ENCODE measurements around the gene CEP70. TPM values are rescaled to one million over a fixed set of nuclear protein-coding genes. Genes with fewer than 3 reads are reported as not detected.
A peak's percentile ranks its signal among the peaks of the same experiment; 100 is the strongest.

Gene CEP70
- total RNA-seq, 1 experiment from 2014 or later, result 32.6 TPM

DNA sequence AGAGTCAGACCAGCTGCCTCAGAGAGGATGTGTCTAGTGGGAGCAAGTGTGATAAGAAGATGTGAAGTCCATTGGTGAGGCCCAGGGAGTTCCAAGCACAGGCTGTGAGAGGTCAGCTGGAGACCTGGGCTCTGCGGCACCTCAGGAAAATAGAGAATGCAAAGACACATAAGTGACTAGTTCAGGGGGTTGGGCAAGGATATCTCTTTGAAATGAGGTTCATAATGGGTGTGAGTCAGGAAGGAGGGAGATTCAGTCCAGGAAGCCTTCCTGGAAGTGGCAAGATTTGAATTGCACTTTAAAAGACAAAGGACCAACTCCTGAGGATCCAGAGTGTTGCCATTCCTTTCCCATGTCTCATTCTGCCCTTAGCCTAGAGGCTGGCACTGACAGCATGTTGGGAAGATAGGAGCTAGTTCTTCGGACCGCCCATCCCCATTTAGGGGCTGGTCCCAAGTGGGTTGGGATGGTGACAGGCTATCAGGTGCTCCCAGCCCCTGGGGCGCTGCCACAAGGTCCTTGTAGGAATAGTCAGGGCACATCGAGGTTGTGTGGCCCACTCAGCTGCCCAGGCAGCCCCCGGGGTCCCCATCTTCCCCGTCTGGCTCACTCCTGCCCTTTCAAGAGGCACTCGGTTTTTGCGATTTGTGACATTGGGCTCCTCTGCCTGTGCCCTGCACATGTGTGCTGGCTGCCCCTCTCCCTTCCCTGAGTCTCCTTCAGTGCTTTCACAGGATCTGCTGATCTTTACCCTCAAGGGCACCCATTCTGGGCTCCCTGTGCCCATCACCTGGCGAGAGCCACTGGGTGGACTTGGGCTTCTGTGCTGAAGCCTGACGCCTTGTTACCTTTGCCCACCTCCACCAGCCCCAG, 136.0 kb downstream of the CEP70 start:
- no CpG with 5 or more reads among the region's 11 CpGs for WGBS (ENCODE audit: extremely low coverage, insufficient read length, low lambda C conversion rate)
- H3K9me3 Mint-ChIP-seq, result peaks cover 0 to 8% of the 10 kb centered on the region in 2 experiments; a peak in 1 of 5 replicates
- no peak overlapping the region for H3K9ac ChIP-seq (ENCODE audit: extremely low read depth, insufficient read length, low read length)
- no peak overlapping the region for H3K4me3 Mint-ChIP-seq
- H2BK120ac ChIP-seq (ENCODE audit: low read depth, low read length, poor library complexity, severe bottlenecking), result no peak overlapping the region
- no peak overlapping the region for H2BK15ac ChIP-seq (ENCODE audit: low read depth, low read length)
- no peaks in the 10 kb centered on the region for H3K79me2 ChIP-seq (ENCODE audit: insufficient read depth, low read length)
- peaks cover 13 to 21% (median 18%) of the 10 kb centered on the region in 3 experiments; a peak in 5 of 7 replicates for H3K36me3 Mint-ChIP-seq (ENCODE audit: insufficient read depth in 1 of 3, low read depth in 3 of 3)
- no peak overlapping the region; a peak in 1 of 7 replicates for H3K27ac Mint-ChIP-seq
- H3K27me3 Mint-ChIP-seq (ENCODE audit: low read depth), result no peaks in the 10 kb centered on the region
- peaks cover 3 to 5% of the 10 kb centered on the region in 2 experiments; a peak in 2 of 4 replicates for H3K4me1 Mint-ChIP-seq
- no peak overlapping the region for H4K5ac ChIP-seq (ENCODE audit: insufficient read length, low read depth, low read length)
- peak; percentile 28 for DNase-seq
- no peaks in the 10 kb centered on the region for H3K79me1 ChIP-seq (ENCODE audit: insufficient read depth, low read depth, low read length, poor library complexity, severe bottlenecking)
- H3K27me3 ChIP-seq (ENCODE audit: insufficient read depth, low read length), result no peaks in the 10 kb centered on the region
- no peak overlapping the region for H2AFZ ChIP-seq (ENCODE audit: low read length)
- no peak overlapping the region for H3K14ac ChIP-seq (ENCODE audit: insufficient read depth, low read length)
- no peak overlapping the region for H3T11ph ChIP-seq (ENCODE audit: low read length)
- H2BK20ac ChIP-seq (ENCODE audit: low read depth, low read length, poor library complexity, severe bottlenecking), result no peak overlapping the region
- no peaks in the 10 kb centered on the region for H3K9me3 ChIP-seq (ENCODE audit: control insufficient read depth, low read depth, low read length)
- H3K18ac ChIP-seq (ENCODE audit: insufficient read length, low read depth, low read length), result no peak overlapping the region
- H3K23ac ChIP-seq (ENCODE audit: insufficient read length, low read depth, low read length), result no peak overlapping the region
- H4K8ac ChIP-seq (replicated peaks; ENCODE audit: insufficient read length, low read depth, low read length), result no peak overlapping the region
- no peak overlapping the region for H3K4me2 ChIP-seq (ENCODE audit: insufficient read depth, insufficient read length, low read length)
- H2AK5ac ChIP-seq (ENCODE audit: insufficient read length, low read length), result no peak overlapping the region
- no peaks in the 10 kb centered on the region for H3K4me1 ChIP-seq (ENCODE audit: insufficient read depth, low read length)
- H3K4ac ChIP-seq (ENCODE audit: low read depth, low read length), result no peak overlapping the region
- no peak overlapping the region for H3K27ac ChIP-seq (ENCODE audit: insufficient read length, low read depth, low read length)
- no peaks in the 10 kb centered on the region for H3K23me2 ChIP-seq (ENCODE audit: insufficient read length, low read depth, low read length, poor library complexity, severe bottlenecking)
- H2BK5ac ChIP-seq (ENCODE audit: insufficient read length, low read length), result no peak overlapping the region
- no peak overlapping the region for H3K56ac ChIP-seq (ENCODE audit: insufficient read length, low read depth, low read length)
- H2BK12ac ChIP-seq (ENCODE audit: insufficient read length, low read depth, low read length), result no peak overlapping the region
- TF ChIP-seq, protein P1, sequence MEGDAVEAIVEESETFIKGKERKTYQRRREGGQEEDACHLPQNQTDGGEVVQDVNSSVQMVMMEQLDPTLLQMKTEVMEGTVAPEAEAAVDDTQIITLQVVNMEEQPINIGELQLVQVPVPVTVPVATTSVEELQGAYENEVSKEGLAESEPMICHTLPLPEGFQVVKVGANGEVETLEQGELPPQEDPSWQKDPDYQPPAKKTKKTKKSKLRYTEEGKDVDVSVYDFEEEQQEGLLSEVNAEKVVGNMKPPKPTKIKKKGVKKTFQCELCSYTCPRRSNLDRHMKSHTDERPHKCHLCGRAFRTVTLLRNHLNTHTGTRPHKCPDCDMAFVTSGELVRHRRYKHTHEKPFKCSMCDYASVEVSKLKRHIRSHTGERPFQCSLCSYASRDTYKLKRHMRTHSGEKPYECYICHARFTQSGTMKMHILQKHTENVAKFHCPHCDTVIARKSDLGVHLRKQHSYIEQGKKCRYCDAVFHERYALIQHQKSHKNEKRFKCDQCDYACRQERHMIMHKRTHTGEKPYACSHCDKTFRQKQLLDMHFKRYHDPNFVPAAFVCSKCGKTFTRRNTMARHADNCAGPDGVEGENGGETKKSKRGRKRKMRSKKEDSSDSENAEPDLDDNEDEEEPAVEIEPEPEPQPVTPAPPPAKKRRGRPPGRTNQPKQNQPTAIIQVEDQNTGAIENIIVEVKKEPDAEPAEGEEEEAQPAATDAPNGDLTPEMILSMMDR (conservative IDR thresholded peaks at IDR 0.05), result no peak
- no peak overlapping the region for H4K91ac ChIP-seq (ENCODE audit: insufficient read length, low read depth, low read length)
- H4K20me1 ChIP-seq (ENCODE audit: control insufficient read depth, insufficient read depth, insufficient read length), result no peaks in the 10 kb centered on the region

Data from H9 (cell line).